K562 (cell line): ENCODE measurements around the gene PFKL. TPM values are rescaled to one million over a fixed set of nuclear protein-coding genes. Genes with fewer than 3 reads are reported as not detected.

ENCODE experiments used
- ATAC-seq: fragments of 200-7000 bp; cut with Tn5 transposase; 3 replicates; pipeline ENCODE4 v1.9.1; 2020; ENCODE audit warnings: moderate library complexity
- BruUV-seq: library from RNA; stranded (reverse); fragments of 400-500 nt; replicated peaks from 2 replicates; lab custom pipeline; 2021; lab: Mats Ljungman, UMichigan
- CTCF ChIA-PET: fragments of 300-600 bp; formaldehyde crosslinking; extraction: SDS; loops from one replicate; lab custom pipeline; 2021; ENCODE audit warnings: low intra/inter-chr PET ratio; lab: Yijun Ruan, JAX
- POLR2A ChIA-PET: fragments of 300-600, 350-650 bp; sonication (Branson Sonifier 250); formaldehyde crosslinking; extraction: SDS; loops from one replicate; lab custom pipeline; 2021; ENCODE audit warnings: antibody characterized with exemption, inconsistent platforms; lab: Yijun Ruan, JAX
- DNase-seq, 4 experiments: peaks; one replicate each; pipeline versions ENCODE4 v3.0.0 to v3.0.0-alpha.2; 2011 to 2018; ENCODE audit warnings: low spot score in 3 of 4, mixed read lengths in 3 of 4; ENCODE audit errors: extremely low read depth in 1 of 4
- FAIRE-seq: peaks from 2 replicates; lab custom pipeline; 2011; peaks lifted over from hg19 to GRCh38; lab: Jason Lieb, UNC
- H2AFZ ChIP-seq: 2 replicates; pipeline ENCODE4 v1.6.0; 2011; ENCODE audit warnings: low read depth, low read length, control low read depth, inconsistent platforms
- H3K27ac ChIP-seq: fragments of 200-600 bp; 3 replicates; pipeline ENCODE4 v1.8.0; 2011; ENCODE audit warnings: low read depth, mild to moderate bottlenecking, control low read depth, inconsistent platforms, low read length, moderate library complexity, mixed read lengths; ENCODE audit errors: extremely low read depth
- H3K27me3 ChIP-seq, 2 experiments: fragments of 300-600 bp in 1 of 2; 2 replicates in 1 of 2; 3 replicates in 1 of 2; pipeline versions ENCODE4 v1.6.0 to v1.8.0; 2011; ENCODE audit warnings: inconsistent platforms in 2 of 2, low read length in 2 of 2, mild to moderate bottlenecking in 1 of 2, mixed read lengths in 1 of 2, moderate library complexity in 1 of 2; ENCODE audit not compliant: control insufficient read depth in 2 of 2, insufficient read depth in 2 of 2
- H3K36me3 ChIP-seq: fragments of 300-600 bp; 3 replicates; pipeline ENCODE4 v1.8.0; 2011; ENCODE audit warnings: mild to moderate bottlenecking, low read length, inconsistent platforms; ENCODE audit not compliant: control insufficient read depth, insufficient read depth
- H3K4me1 ChIP-seq, 2 experiments: fragments of 200-600 bp in 1 of 2; replicated peaks in 1 of 2; 2 replicates in 1 of 2; 3 replicates in 1 of 2; pipeline versions ENCODE4 v1.5.1 to v1.8.0; 2011; ENCODE audit warnings: inconsistent platforms in 2 of 2, low read length in 2 of 2, mild to moderate bottlenecking in 1 of 2, mixed read lengths in 1 of 2, moderate library complexity in 1 of 2; ENCODE audit not compliant: control insufficient read depth in 2 of 2, insufficient read depth in 2 of 2
- H3K4me2 ChIP-seq: 2 replicates; pipeline ENCODE4 v1.6.1; 2011; ENCODE audit warnings: low read length, control low read depth, inconsistent platforms, mixed read lengths; ENCODE audit not compliant: insufficient read depth
- H3K4me3 ChIP-seq: fragments of 200-600 bp; sonication (generic), shearing (Covaris generic); 2 replicates; pipeline ENCODE4 v1.5.1; 2016; ENCODE audit warnings: control low read depth, inconsistent platforms
- H3K79me2 ChIP-seq: fragments of 200-600 bp; 3 replicates; pipeline ENCODE4 v1.8.0; 2011; ENCODE audit warnings: low read length, inconsistent platforms; ENCODE audit not compliant: control insufficient read depth, insufficient read depth
- H3K9ac ChIP-seq, 2 experiments: 2 replicates each; pipeline versions ENCODE4 v1.6.0 to v1.6.1; 2011; ENCODE audit warnings: low read depth in 2 of 2, low read length in 2 of 2, control low read depth in 1 of 2, inconsistent platforms in 1 of 2, mild to moderate bottlenecking in 1 of 2, mixed read lengths in 1 of 2; ENCODE audit not compliant: insufficient read depth in 1 of 2
- H3K9me1 ChIP-seq: one replicate; pipeline ENCODE4 v1.6.0; 2011; ENCODE audit warnings: inconsistent platforms, mild to moderate bottlenecking, low read length, moderate library complexity; ENCODE audit not compliant: control insufficient read depth, insufficient read depth
- H3K9me3 ChIP-seq: replicated peaks from 2 replicates; pipeline ENCODE4 v1.5.1; 2011; ENCODE audit warnings: low read depth, low read length, inconsistent platforms; ENCODE audit not compliant: control insufficient read depth, insufficient read depth
- H4K20me1 ChIP-seq: replicated peaks from 2 replicates; pipeline ENCODE4 v1.6.1; 2011; ENCODE audit warnings: low read length, inconsistent platforms, mixed read lengths; ENCODE audit not compliant: control insufficient read depth, insufficient read depth
- CXXC5 ChIP-seq: fragments of 250-450 bp; sonication (Bioruptor Pico); IDR thresholded peaks from 2 replicates; pipeline ENCODE4 v1.8.0; 2022; ENCODE audit warnings: inconsistent platforms, mild to moderate bottlenecking, moderate library complexity
- GABPB1 ChIP-seq: sonication (generic); formaldehyde crosslinking; IDR thresholded peaks from 2 replicates; pipeline ENCODE4 v1.8.0; 2022; ENCODE audit warnings: mild to moderate bottlenecking, missing genetic modification reagents
- HNRNPK ChIP-seq: fragments of 200-400 bp; formaldehyde crosslinking; IDR thresholded peaks from one replicate; pipeline ENCODE4 v1.6.1; 2018; ENCODE audit warnings: mild to moderate bottlenecking, low read depth, low read length; ENCODE audit not compliant: poor library complexity, severe bottlenecking
- JUN ChIP-seq, 2 experiments: sonication (generic) in 1 of 2; formaldehyde crosslinking in 1 of 2; IDR thresholded peaks; 2 replicates each; pipeline versions ENCODE4 v1.6.1 to v1.8.0; 2012 to 2022; ENCODE audit warnings: borderline replicate concordance in 2 of 2, mild to moderate bottlenecking in 2 of 2, improper control_type of control experiment in 1 of 2, low read depth in 1 of 2, low read length in 1 of 2, missing genetic modification reagents in 1 of 2
- PCBP2 ChIP-seq: fragments of 200-400 bp; formaldehyde crosslinking; IDR thresholded peaks from 2 replicates; pipeline ENCODE4 v1.6.1; 2018; ENCODE audit warnings: low read length, low read depth, mild to moderate bottlenecking, moderate library complexity; ENCODE audit not compliant: poor library complexity, severe bottlenecking
- PHTF2 ChIP-seq: fragments of 250-450 bp; sonication (Bioruptor Pico); IDR thresholded peaks from 2 replicates; pipeline ENCODE4 v1.5.0; 2021; ENCODE audit warnings: mild to moderate bottlenecking
- RBM14 ChIP-seq: fragments of 200-400 bp; formaldehyde crosslinking; IDR thresholded peaks from 2 replicates; pipeline ENCODE4 v1.6.1; 2018; ENCODE audit warnings: low read depth, mild to moderate bottlenecking, low read length, moderate library complexity, borderline replicate concordance; ENCODE audit not compliant: insufficient read depth
- RBM15 ChIP-seq: fragments of 200-400 bp; formaldehyde crosslinking; IDR thresholded peaks from 2 replicates; pipeline ENCODE4 v1.6.1; 2018; ENCODE audit warnings: mild to moderate bottlenecking, low read length, moderate library complexity; ENCODE audit not compliant: insufficient read depth
- ZC3H8 ChIP-seq: fragments of 450-650 bp; IDR thresholded peaks from 2 replicates; pipeline ENCODE4 v1.6.1; 2017
- ZKSCAN3 ChIP-seq: fragments of 250-450 bp; sonication (Bioruptor Pico); IDR thresholded peaks from 2 replicates; pipeline ENCODE4 v1.4.0; 2020
- ZNF146 ChIP-seq: IDR thresholded peaks from one replicate; pipeline ENCODE4 v1.6.1; 2018; ENCODE audit warnings: missing compliant biosample characterization; ENCODE audit not compliant: unreplicated experiment
- WGBS: fragments of 100-300 bp; shearing (Covaris generic); methylation state at CpG from one replicate; pipeline ENCODE4 v1.1.6; 2016; ENCODE audit warnings: low coverage, mixed read lengths; ENCODE audit not compliant: insufficient coverage; ENCODE audit errors: missing lambda C conversion rate; 5-methylcytosine and 5-hydroxymethylcytosine counted together
- in situ Hi-C: fragments of 300-500 bp; cut with MboI; formaldehyde crosslinking; loops from 4 replicates; pipeline ENCODE4 v1.15.0; 2018; ENCODE audit warnings: inconsistent platforms, mixed read lengths
- intact Hi-C: fragments of 100-400 bp; cut with micrococcal nuclease; formaldehyde crosslinking; loops from 2 replicates; pipeline ENCODE4 v1.14.2; 2022
- polyA plus RNA-seq, 8 experiments: library from polyadenylated mRNA; depleted of rRNA in 4 of 8; stranded (reverse) in 5 of 8; unstranded in 3 of 8; fragments of >200 nt; fragmentation: Nextera tagmentation in 2 of 8; fragmentation: Illumina TruSeq in 1 of 8; extraction: Ambion mirVana in 2 of 8; extraction: Trizol in 1 of 8; gene quantifications; 2 replicates each; pipeline versions ENCODE4 v1.2.1 to v1.2.3, GENCODE V29; 2011 to 2014; ENCODE audit warnings: inconsistent platforms in 1 of 8, missing spikeins in 1 of 8
- total RNA-seq, 7 experiments: library from RNA; depleted of rRNA in 6 of 7; stranded (reverse); fragments of >200 nt in 6 of 7; fragmentation: Illumina TruSeq in 2 of 7; extraction: Trizol in 2 of 7; gene quantifications; 2 replicates each; pipeline versions ENCODE4 v1.2.1 to v1.2.3, GENCODE V29; 2011 to 2021; ENCODE audit warnings: low replicate concordance in 1 of 7

Gene PFKL
- total and polyA plus RNA-seq, 9 of the 15 experiments (the other 6 are each of a cell fraction or from before 2014, with no cell fraction given): 1.1 to 124 (median 45.6) TPM

DNA sequence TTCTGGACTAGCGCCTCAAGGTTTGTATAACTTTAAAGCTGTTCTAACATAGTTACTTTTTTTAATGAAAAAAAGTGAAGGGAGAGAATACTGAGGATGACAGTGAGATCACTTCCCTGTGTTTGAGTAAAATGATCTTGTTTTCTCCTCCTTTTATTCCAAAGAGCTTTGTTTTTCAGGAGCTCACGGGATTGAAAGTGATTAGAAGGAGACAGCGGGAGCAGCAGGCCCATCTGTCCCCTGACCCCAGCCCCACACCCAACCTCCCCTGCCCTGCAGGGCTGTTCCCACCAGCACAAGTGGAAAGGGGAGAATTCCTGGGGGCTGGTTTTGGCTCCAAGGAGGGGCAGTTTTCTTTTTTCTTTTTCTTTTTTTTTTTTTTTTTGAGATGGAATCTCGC, 36.1 kb upstream of the PFKL start:
- Histone ChIP-seq H3K9ac (no peak overlapping the region), H3K9me1 (no peaks in the 10 kb centered on the region), H3K27me3 (peaks cover 12 to 41% of the 10 kb centered on the region in 2 experiments; a peak in 4 of 5 replicates), H3K27ac (no peak overlapping the region), H3K4me1 (peaks cover 0 to 22% of the 10 kb centered on the region in 2 experiments; a peak in 2 of 5 replicates), H3K4me2 (no peak overlapping the region), H3K36me3 (no peaks in the 10 kb centered on the region), H2AFZ (no peak overlapping the region), H3K79me2 (no peaks in the 10 kb centered on the region), H4K20me1 (peaks cover 10% of the 10 kb centered on the region), H3K4me3 (no peak overlapping the region), H3K9me3 (no peaks in the 10 kb centered on the region)
- ChIA-PET CTCF (no interaction called here), POLR2A (interaction anchor here (1.3 kb wide), 1 partner anchor 10 kb away, joined by 4 read pairs; no protein-coding TSS in a partner anchor)
- no peak for FAIRE-seq
- no peak for ATAC-seq
- in situ Hi-C loops: no loop called here
- DNase-seq: no peak
- WGBS: 20% methylated on average over 2 of the region's 4 CpGs
- no peak for TF ChIP-seq RBM14
- no peak for TF ChIP-seq ZKSCAN3 (CRISPR knock-in tag)
- TF ChIP-seq ZC3H8: no peak
- TF ChIP-seq JUN (IDR thresholded peaks at IDR 0.05; ENCODE audit: borderline replicate concordance, low read depth, low read length): no peak
- no peak for TF ChIP-seq JUN (CRISPR knock-in tag; IDR thresholded peaks at IDR 0.05; ENCODE audit: borderline replicate concordance)
- no peak for TF ChIP-seq CXXC5 (CRISPR knock-in tag)
- TF ChIP-seq ZNF146 (CRISPR knock-in tag): no peak
- no peak for TF ChIP-seq PCBP2
- no peak for TF ChIP-seq RBM15
- TF ChIP-seq GABPB1 (CRISPR knock-in tag): no peak
- TF ChIP-seq HNRNPK: no peak
- no peak for TF ChIP-seq PHTF2 (CRISPR knock-in tag)
- BruUV-seq: no TSS peak
- intact Hi-C loops: no loop called here
